WERI-Rb-1 (cell line): Measurements from ENCODE around the gene GARS1.

ENCODE experiments used
- DNase-seq: peaks from one replicate; pipeline ENCODE4 v3.0.0-alpha.2; 2020
- H3K27ac ChIP-seq: fragments of 250-450 bp; sonication (Bioruptor Pico); 2 replicates; pipeline ENCODE4 v1.5.1; 2020; ENCODE audit warnings: mild to moderate bottlenecking, moderate library complexity
- H3K27me3 ChIP-seq: fragments of 250-450 bp; sonication (Bioruptor Pico); 2 replicates; pipeline ENCODE4 v1.5.1; 2021; ENCODE audit warnings: mild to moderate bottlenecking, low read depth, moderate library complexity; ENCODE audit not compliant: insufficient read depth, severe bottlenecking
- H3K36me3 ChIP-seq: fragments of 250-450 bp; sonication (Bioruptor Pico); 2 replicates; pipeline ENCODE4 v1.5.1; 2020; ENCODE audit warnings: mild to moderate bottlenecking, moderate library complexity
- H3K4me3 ChIP-seq: 2 replicates; pipeline ENCODE4 v1.5.1; 2011; ENCODE audit warnings: low read depth, mild to moderate bottlenecking, control low read depth, low read length
- H3K9me3 ChIP-seq: fragments of 250-450 bp; sonication (Bioruptor Pico); 2 replicates; pipeline ENCODE4 v1.5.1; 2021; ENCODE audit warnings: mild to moderate bottlenecking, moderate library complexity; ENCODE audit not compliant: severe bottlenecking
- CTCF ChIP-seq: IDR thresholded peaks from 2 replicates; pipeline ENCODE4 v1.5.1; 2011; ENCODE audit warnings: low read depth, mild to moderate bottlenecking, control low read depth, inconsistent platforms, low read length

The GARS1 gene

DNA sequence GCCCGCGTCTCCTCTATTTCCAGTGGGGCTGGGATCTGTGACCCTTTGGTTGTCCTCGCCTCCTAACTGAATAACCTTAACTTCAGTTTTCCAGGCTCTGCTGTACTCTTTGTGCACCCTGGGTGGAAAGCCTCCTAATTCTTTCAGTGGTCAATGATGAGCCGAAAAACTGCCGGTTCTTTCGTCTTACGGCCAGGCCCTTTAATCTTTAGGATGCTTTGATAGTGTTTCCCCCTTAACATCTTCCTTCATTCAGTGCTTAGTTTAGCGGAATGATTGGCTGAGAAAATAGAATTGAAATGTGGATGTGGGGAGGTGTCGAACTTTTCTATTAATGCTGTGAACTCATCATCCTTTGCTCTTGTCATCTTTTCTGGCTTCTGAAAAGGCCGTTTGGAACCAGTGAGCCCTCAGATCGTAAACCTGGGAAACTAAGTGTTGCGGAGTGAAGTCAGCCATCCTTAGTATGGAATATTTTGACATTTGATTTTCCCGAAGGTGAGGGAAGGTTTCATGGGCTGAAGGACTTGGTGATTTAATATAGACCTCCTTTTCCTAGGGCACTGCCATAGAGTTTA is 847 bp downstream of the GARS1 start:
- no peak for DNase-seq
- Histone ChIP-seq H3K9me3 (no peaks in the 10 kb centered on the region), H3K4me3 (peak overlapping the region; percentile 86), H3K36me3 (peaks cover 40% of the 10 kb centered on the region), H3K27me3 (no peaks in the 10 kb centered on the region), H3K27ac (peak overlapping the region; percentile 98)
- TF ChIP-seq CTCF, result no peak

- Histone ChIP-seq H3K27me3 (no peaks in the 10 kb centered on the region), H3K4me3 (peak overlapping the region; percentile 86), H3K36me3 (peaks cover 46% of the 10 kb centered on the region), H3K27ac (peak overlapping the region; percentile 98), H3K9me3 (no peaks in the 10 kb centered on the region)
- no peak for TF ChIP-seq CTCF
- DNase-seq, result peak; percentile 6
Observed at GRCh38 chr7:30596014-30596641, 1.4 kb downstream of the GARS1 start.

DNA sequence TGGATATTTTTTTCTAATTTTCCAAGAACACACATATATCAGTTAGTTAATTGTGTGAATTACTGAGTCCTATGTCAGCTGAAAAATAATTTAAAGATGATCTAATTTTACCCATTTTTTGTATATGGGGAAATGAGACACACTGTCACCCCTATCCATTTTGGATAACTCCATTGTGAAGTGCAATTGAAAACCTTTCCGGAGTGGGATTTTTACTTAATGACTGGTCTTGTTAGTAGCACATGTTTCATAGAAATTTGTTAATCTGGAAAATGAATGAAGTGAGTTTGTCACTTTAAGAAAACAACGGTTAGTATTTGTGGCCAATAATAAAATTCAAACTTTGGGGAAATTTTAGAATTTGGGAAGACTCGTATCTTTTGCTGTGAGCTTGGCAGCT is 2.0 kb downstream of the GARS1 start:
- H3K27ac ChIP-seq, result no peak overlapping the region
- no peaks in the 10 kb centered on the region for H3K9me3 ChIP-seq

GRCh38 chr7:30598121-30598876 is 3.6 kb downstream of the GARS1 start:
- Histone ChIP-seq H3K27me3 (no peaks in the 10 kb centered on the region), H3K27ac (no peak overlapping the region), H3K36me3 (peaks cover 64% of the 10 kb centered on the region), H3K9me3 (no peaks in the 10 kb centered on the region), H3K4me3 (no peak overlapping the region)
- TF ChIP-seq CTCF, result no peak
- DNase-seq, result no peak

More for the DNA sequence above, 2.0 kb downstream of the GARS1 start:
- Histone ChIP-seq H3K36me3 (peaks cover 52% of the 10 kb centered on the region), H3K4me3 (no peak overlapping the region), H3K27me3 (no peaks in the 10 kb centered on the region)
- DNase-seq, result no peak
- no peak for TF ChIP-seq CTCF

DNA sequence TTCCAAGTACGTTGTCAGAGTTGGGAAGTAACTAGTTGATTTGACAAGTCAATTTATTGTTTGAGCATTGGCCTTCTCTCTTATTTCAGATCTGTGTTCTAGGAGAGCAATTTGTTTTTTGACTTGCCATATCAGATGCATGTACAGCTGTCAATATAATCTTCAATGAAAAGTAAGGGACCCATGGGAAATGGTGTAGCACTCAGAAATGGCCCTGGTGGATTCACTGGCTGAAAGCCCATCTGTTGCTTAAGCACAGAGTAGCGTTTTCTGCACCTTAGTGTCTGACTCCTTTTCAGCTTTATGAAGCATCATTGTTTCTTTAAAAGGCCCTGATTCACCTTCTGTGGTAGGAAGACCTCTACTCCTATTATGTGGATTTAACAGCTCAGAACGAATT is 10.2 kb downstream of the GARS1 start:
- TF ChIP-seq CTCF, result no peak
- no peak overlapping the region for H3K4me3 ChIP-seq
- H3K27ac ChIP-seq, result no peak overlapping the region
- no peak for DNase-seq
- H3K9me3 ChIP-seq, result no peaks in the 10 kb centered on the region
- H3K27me3 ChIP-seq, result no peaks in the 10 kb centered on the region
- peaks cover 92% of the 10 kb centered on the region for H3K36me3 ChIP-seq
